Ovary (tissue), 9 donors: Measurements from ENCODE around the gene PDE4D. TPM values are rescaled to one million over a fixed set of nuclear protein-coding genes. Genes with fewer than 3 reads are reported as not detected.

Experiments
- DNase-seq, 5 donors: peaks; one replicate each; pipeline ENCODE4 v3.0.0-alpha.2; 2019 to 2020
- H3K27ac ChIP-seq, 2 donors: fragments of 200-600 bp; one replicate each; pipeline versions ENCODE4 v1.5.1 to v1.8.0; 2019 to 2022
- H3K27me3 ChIP-seq: fragments of 200-600 bp; one replicate; pipeline ENCODE4 v1.8.0; 2022
- H3K36me3 ChIP-seq: fragments of 200-600 bp; sonication (generic); one replicate; pipeline ENCODE4 v1.5.1; 2019
- H3K4me1 ChIP-seq: one replicate; pipeline ENCODE4 v1.8.1; 2013; ENCODE audit warnings: mild to moderate bottlenecking, moderate library complexity; ENCODE audit not compliant: insufficient read depth
- H3K4me3 ChIP-seq: fragments of 200-600 bp; sonication (generic); one replicate; pipeline ENCODE4 v1.5.1; 2017
- H3K9me3 ChIP-seq, 2 donors: fragments of 200-600 bp in 1 of 2; sonication (generic) in 1 of 2; one replicate each; pipeline versions ENCODE4 v1.5.1 to v1.8.1; 2013 to 2019; ENCODE audit warnings: mild to moderate bottlenecking in 1 of 2, moderate library complexity in 1 of 2
- EP300 ChIP-seq: sonication (generic); formaldehyde crosslinking; IDR thresholded peaks from one replicate; pipeline ENCODE4 v1.6.1; 2017; ENCODE audit warnings: antibody characterized with exemption
- POLR2A ChIP-seq: fragments of 450-650 bp; IDR thresholded peaks from one replicate; pipeline ENCODE4 v1.6.1; 2017; ENCODE audit warnings: antibody characterized with exemption, mild to moderate bottlenecking, moderate library complexity
- WGBS, 3 donors: extraction: QIAGEN DNeasy Blood & Tissue Kit in 1 of 3; methylation state at CpG; one replicate each; pipeline versions ENCODE4 v1.1.5 to v1.1.7; 2013 to 2017; 5-methylcytosine and 5-hydroxymethylcytosine counted together
- intact Hi-C, 4 donors: fragments of 100-400 bp; cut with DNase I; formaldehyde crosslinking; loops; one replicate each; pipeline versions ENCODE4 v1.11.0 to v1.15.1; 2022 to 2023
- polyA plus RNA-seq, 2 donors: library from polyadenylated mRNA; stranded (reverse); fragments of 200-250 nt in 1 of 2; fragments of 350-450 nt in 1 of 2; fragmentation: Illumina TruSeq in 1 of 2; extraction: RNeasy Lipid Tissue Mini Kit (QIAGEN cat#74804) in 1 of 2; gene quantifications; one replicate each; pipeline ENCODE4 v1.2.3, GENCODE V29; 2013 to 2014
- total RNA-seq, 7 donors: library from RNA; depleted of rRNA in 2 of 7; stranded (reverse); fragments of >200 nt in 2 of 7; fragmentation: NEBNext Ultra II Directional in 3 of 7; extraction: Animal tissue kit (Norgen Biotek cat#: 25700) in 3 of 7; gene quantifications; one replicate each; pipeline versions ENCODE4 v1.1.0 to v1.2.4, GENCODE V29; 2016 to 2023
- TF ChIP-seq, protein P1 (sequence below), 3 donors: fragments of 450-650 bp in 2 of 3; fragments of 200-600 bp in 1 of 3; IDR thresholded peaks; one replicate each; pipeline versions ENCODE4 v1.5.1 to v1.8.0; 2016 to 2022; ENCODE audit warnings: antibody characterized with exemption in 3 of 3, mild to moderate bottlenecking in 1 of 3
- donor health status: DM: no; HTN: no; CAD: no; lungs with moderate emphysema.
- donor health status: DM: no; HTN: no; CAD: no.
- donor health status: Bipolar disorder and iron deficiency.
- donor health status: DM: yes; HTN: yes; CAD: no.
- donor health status: DM: no; HTN: no; CAD: no.
- donor health status: DM: yes; HTN: yes; CAD: no.

PDE4D gene
- total and polyA plus RNA-seq, 9 donors = 1.3 to 67.6 (median 8.4) TPM

DNA sequence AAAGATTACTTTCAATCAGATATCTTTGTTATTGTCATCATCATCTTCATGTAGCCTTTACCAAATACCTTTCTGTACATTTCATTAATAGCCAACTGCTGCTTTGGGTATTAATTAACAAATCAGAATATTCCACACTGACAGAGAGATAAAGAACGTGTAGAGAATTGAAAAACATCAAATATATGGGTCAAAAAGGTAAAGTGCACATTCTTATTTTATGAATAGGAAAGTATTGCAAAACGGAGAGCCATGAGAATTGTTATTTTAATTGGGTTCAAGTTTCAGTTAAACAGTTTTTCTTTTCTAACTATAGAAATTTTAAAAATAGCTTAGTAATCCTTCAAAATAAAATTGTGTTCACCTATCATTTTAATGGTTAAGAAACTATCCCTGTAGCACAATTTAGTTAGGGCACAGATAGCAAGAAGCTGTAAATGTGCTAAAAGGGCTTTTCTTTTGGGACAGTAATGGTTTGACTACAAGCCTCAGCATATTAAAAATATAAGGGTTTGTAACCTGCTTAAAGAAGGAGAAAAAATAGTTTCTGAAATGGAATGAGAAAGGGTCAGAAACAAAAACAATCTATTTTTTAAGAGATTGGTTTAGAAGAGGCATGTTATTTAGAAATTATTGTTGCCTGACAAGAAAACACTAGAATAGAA lies 62.9 kb downstream of the PDE4D start:
- H3K27ac ChIP-seq = no peak overlapping the region
- intact Hi-C loops = no loop called here
- H3K4me1 ChIP-seq = no peaks in the 10 kb centered on the region
- 35 to 45% (median 44%) methylated on average over 2 of the region's 2 CpGs for WGBS, 3 donors
- H3K4me3 ChIP-seq = no peak overlapping the region
- no peaks in the 10 kb centered on the region for H3K27me3 ChIP-seq
- TF ChIP-seq POLR2A (no peak), EP300 (no peak)
- TF ChIP-seq, protein P1, sequence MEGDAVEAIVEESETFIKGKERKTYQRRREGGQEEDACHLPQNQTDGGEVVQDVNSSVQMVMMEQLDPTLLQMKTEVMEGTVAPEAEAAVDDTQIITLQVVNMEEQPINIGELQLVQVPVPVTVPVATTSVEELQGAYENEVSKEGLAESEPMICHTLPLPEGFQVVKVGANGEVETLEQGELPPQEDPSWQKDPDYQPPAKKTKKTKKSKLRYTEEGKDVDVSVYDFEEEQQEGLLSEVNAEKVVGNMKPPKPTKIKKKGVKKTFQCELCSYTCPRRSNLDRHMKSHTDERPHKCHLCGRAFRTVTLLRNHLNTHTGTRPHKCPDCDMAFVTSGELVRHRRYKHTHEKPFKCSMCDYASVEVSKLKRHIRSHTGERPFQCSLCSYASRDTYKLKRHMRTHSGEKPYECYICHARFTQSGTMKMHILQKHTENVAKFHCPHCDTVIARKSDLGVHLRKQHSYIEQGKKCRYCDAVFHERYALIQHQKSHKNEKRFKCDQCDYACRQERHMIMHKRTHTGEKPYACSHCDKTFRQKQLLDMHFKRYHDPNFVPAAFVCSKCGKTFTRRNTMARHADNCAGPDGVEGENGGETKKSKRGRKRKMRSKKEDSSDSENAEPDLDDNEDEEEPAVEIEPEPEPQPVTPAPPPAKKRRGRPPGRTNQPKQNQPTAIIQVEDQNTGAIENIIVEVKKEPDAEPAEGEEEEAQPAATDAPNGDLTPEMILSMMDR (IDR thresholded peaks at IDR 0.05) = no peak
- no peaks in the 10 kb centered on the region for H3K36me3 ChIP-seq
- no peaks in the 10 kb centered on the region for H3K9me3 ChIP-seq
- no peak for DNase-seq

GRCh38 chr5:59829922-59830321 lies 63.6 kb downstream of the PDE4D start:
- H3K27ac ChIP-seq = no peak overlapping the region
- H3K36me3 ChIP-seq = no peaks in the 10 kb centered on the region
- H3K4me3 ChIP-seq = no peak overlapping the region
- TF ChIP-seq, protein P1 (IDR thresholded peaks at IDR 0.05) = no peak
- no peak for TF ChIP-seq EP300
- no peak for TF ChIP-seq POLR2A
- H3K9me3 ChIP-seq = no peaks in the 10 kb centered on the region
- H3K27me3 ChIP-seq = no peaks in the 10 kb centered on the region
- no peak for DNase-seq
- H3K4me1 ChIP-seq = no peaks in the 10 kb centered on the region
- intact Hi-C loops = no loop called here
- 95 to 99% (median 98%) methylated on average over 2 of the region's 2 CpGs for WGBS, 3 donors

- H3K4me1 ChIP-seq = no peaks in the 10 kb centered on the region
- no peaks in the 10 kb centered on the region for H3K27me3 ChIP-seq
- H3K4me3 ChIP-seq = no peak overlapping the region
- intact Hi-C loops = no loop called here
- no peak for TF ChIP-seq POLR2A
- no peak for TF ChIP-seq EP300
- TF ChIP-seq, protein P1 (IDR thresholded peaks at IDR 0.05) = no peak
- no peaks in the 10 kb centered on the region for H3K36me3 ChIP-seq
- WGBS, 3 donors = 7 to 9% (median 7%) methylated on average over 1 of the region's 1 CpG
- no peak for DNase-seq
- no peaks in the 10 kb centered on the region for H3K9me3 ChIP-seq
- H3K27ac ChIP-seq = no peak overlapping the region
Observed at GRCh38 chr5:59829386-59829785, 64.1 kb downstream of the PDE4D start.

DNA sequence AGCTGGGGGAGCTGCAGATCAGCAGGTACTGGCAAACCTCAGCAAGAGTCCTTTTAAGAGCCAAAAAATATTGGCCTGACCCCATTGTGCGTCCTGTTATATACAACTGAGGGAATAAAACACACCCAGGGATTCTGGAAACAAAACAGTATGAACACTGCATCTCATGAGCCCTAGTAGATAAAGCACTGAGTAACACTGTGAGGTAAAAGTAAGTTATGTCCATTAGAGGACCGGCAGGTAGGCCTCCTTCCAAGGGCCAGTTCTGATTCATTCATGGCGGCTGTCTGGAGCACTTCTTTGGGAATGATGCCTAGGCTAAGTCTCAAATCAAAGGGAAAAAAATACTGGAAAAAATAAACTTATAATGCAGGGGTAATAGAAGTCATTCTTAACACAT lies 64.9 kb downstream of the PDE4D start:
- no peak overlapping the region for H3K27ac ChIP-seq
- DNase-seq = no peak
- H3K9me3 ChIP-seq = no peaks in the 10 kb centered on the region
- no peaks in the 10 kb centered on the region for H3K36me3 ChIP-seq
- TF ChIP-seq, protein P1 (IDR thresholded peaks at IDR 0.05) = no peak
- TF ChIP-seq POLR2A (no peak), EP300 (no peak)
- WGBS, 3 donors = 26 to 45% (median 36%) methylated on average over 3 of the region's 3 CpGs
- no peak overlapping the region for H3K4me3 ChIP-seq
- intact Hi-C loops = no loop called here
- no peaks in the 10 kb centered on the region for H3K27me3 ChIP-seq
- no peaks in the 10 kb centered on the region for H3K4me1 ChIP-seq
